ENCODE measurements around the gene NEBL. TPM values are rescaled to one million over a fixed set of nuclear protein-coding genes. Genes with fewer than 3 reads are reported as not detected.

Gene NEBL
- total RNA-seq, 1 donor from 2014 or later: 805 TPM

GRCh38 chr10:20885678-20886077 is 11.4 kb downstream of the NEBL start:
- H3K4me3 ChIP-seq: peak overlapping the region; percentile 67
- peaks cover 56% of the 10 kb centered on the region for H3K4me1 ChIP-seq
- no peaks in the 10 kb centered on the region for H3K27me3 ChIP-seq (ENCODE audit: low read depth)

GRCh38 chr10:20883552-20883951 is 13.6 kb downstream of the NEBL start:
- Histone ChIP-seq H3K4me3 (no peak overlapping the region), H3K9me3 (replicated peaks) (no peaks in the 10 kb centered on the region), H3K36me3 (peaks cover 32% of the 10 kb centered on the region), H3K4me1 (peaks cover 66% of the 10 kb centered on the region), H3K27ac (replicated peaks) (peak overlapping the region; percentile 91), H3K27me3 (ENCODE audit: low read depth) (no peaks in the 10 kb centered on the region)
- intact Hi-C loops (cut with micrococcal nuclease): no loop called here
- DNase-seq: no peak
- TF ChIP-seq CTCF (IDR thresholded peaks at IDR 0.05; ENCODE audit: borderline replicate concordance): no peak

More at GRCh38 chr10:20885678-20886077, 11.4 kb downstream of the NEBL start:
- Histone ChIP-seq H3K9me3 (replicated peaks) (no peaks in the 10 kb centered on the region), H3K36me3 (peaks cover 13% of the 10 kb centered on the region), H3K27ac (replicated peaks) (peak overlapping the region; percentile 91)
- intact Hi-C loops (cut with micrococcal nuclease): no loop called here
- no peak for DNase-seq
- TF ChIP-seq CTCF (IDR thresholded peaks at IDR 0.05; ENCODE audit: borderline replicate concordance): no peak

GRCh38 chr10:20882091-20882490 is 15.0 kb downstream of the NEBL start:
- H3K27me3 ChIP-seq (ENCODE audit: low read depth): no peaks in the 10 kb centered on the region
- peaks cover 36% of the 10 kb centered on the region for H3K36me3 ChIP-seq
- DNase-seq: no peak
- intact Hi-C loops (cut with micrococcal nuclease): no loop called here
- peak overlapping the region; percentile 2 for H3K27ac ChIP-seq (replicated peaks)
- H3K4me1 ChIP-seq: peaks cover 75% of the 10 kb centered on the region
- no peak overlapping the region for H3K4me3 ChIP-seq
- no peaks in the 10 kb centered on the region for H3K9me3 ChIP-seq (replicated peaks)
- no peak for TF ChIP-seq CTCF (IDR thresholded peaks at IDR 0.05; ENCODE audit: borderline replicate concordance)

GRCh38 chr10:20879136-20879535 is 18.0 kb downstream of the NEBL start:
- H3K36me3 ChIP-seq: peaks cover 32% of the 10 kb centered on the region
- H3K27ac ChIP-seq (replicated peaks): no peak overlapping the region

GRCh38 chr10:20877986-20878983 is 18.8 kb downstream of the NEBL start:
- intact Hi-C loops (cut with micrococcal nuclease): no loop called here
- H3K4me3 ChIP-seq: no peak overlapping the region
- peaks cover 91% of the 10 kb centered on the region for H3K4me1 ChIP-seq
- H3K36me3 ChIP-seq: peaks cover 32% of the 10 kb centered on the region
- peak overlapping the region; percentile 31 for H3K27ac ChIP-seq (replicated peaks)
- no peak for TF ChIP-seq CTCF (IDR thresholded peaks at IDR 0.05; ENCODE audit: borderline replicate concordance)
- H3K9me3 ChIP-seq (replicated peaks): no peaks in the 10 kb centered on the region
- DNase-seq: no peak
- no peaks in the 10 kb centered on the region for H3K27me3 ChIP-seq (ENCODE audit: low read depth)

More at GRCh38 chr10:20879136-20879535, 18.0 kb downstream of the NEBL start:
- Histone ChIP-seq H3K4me3 (no peak overlapping the region), H3K4me1 (peaks cover 86% of the 10 kb centered on the region), H3K27me3 (ENCODE audit: low read depth) (no peaks in the 10 kb centered on the region), H3K9me3 (replicated peaks) (no peaks in the 10 kb centered on the region)
- DNase-seq: no peak
- no peak for TF ChIP-seq CTCF (IDR thresholded peaks at IDR 0.05; ENCODE audit: borderline replicate concordance)
- intact Hi-C loops (cut with micrococcal nuclease): no loop called here

Data from left ventricle myocardium inferior (tissue), 1 donor.